GM18499 (cell line): ENCODE measurements around the gene SNX32.
"Not testable (repeated sequence)": the region's sequence is repeated elsewhere in the genome, so short reads cannot be mapped to it uniquely, and the experiment has no call there.

Experiments used
- ATAC-seq: cut with Tn5 transposase; IDR thresholded peaks from one replicate; pipeline ENCODE4 v1.9.1; 2021; ENCODE audit warnings: moderate number of reproducible peaks; ENCODE audit not compliant: insufficient read depth, unreplicated experiment

Gene SNX32

GRCh38 chr11:65822776-65823528 is 10.8 kb upstream of the SNX32 start:
- ATAC-seq = no peak

GRCh38 chr11:65826984-65827735 is 6.6 kb upstream of the SNX32 start:
- ATAC-seq = no peak

- ATAC-seq = no peak
Observed at GRCh38 chr11:65829459-65829858, 4.3 kb upstream of the SNX32 start.

GRCh38 chr11:65832231-65832630 is 1.5 kb upstream of the SNX32 start:
- ATAC-seq = not testable (repeated sequence)

GRCh38 chr11:65834202-65834601 is 439 bp downstream of the SNX32 start:
- ATAC-seq = no peak

- no peak for ATAC-seq
Observed at GRCh38 chr11:65842144-65842543, 8.4 kb downstream of the SNX32 start.

- ATAC-seq = no peak
Observed at GRCh38 chr11:65843811-65844210, 10.0 kb downstream of the SNX32 start.

- no peak for ATAC-seq
Observed at GRCh38 chr11:65844231-65844872, 10.6 kb downstream of the SNX32 start.

- no peak for ATAC-seq
Observed at GRCh38 chr11:65847746-65848145, 14.0 kb downstream of the SNX32 start.

GRCh38 chr11:65848693-65849092 is 14.9 kb downstream of the SNX32 start:
- ATAC-seq = not testable (repeated sequence)

- ATAC-seq = no peak
Observed at GRCh38 chr11:65849366-65849765, 15.6 kb downstream of the SNX32 start.

- no peak for ATAC-seq
Observed at GRCh38 chr11:65849771-65850216, 16.0 kb downstream of the SNX32 start.

GRCh38 chr11:65850217-65851082 is 16.7 kb downstream of the SNX32 start:
- no peak for ATAC-seq

GRCh38 chr11:65851083-65851579 is 17.4 kb downstream of the SNX32 start:
- no peak for ATAC-seq

- ATAC-seq = no peak
Observed at GRCh38 chr11:65851811-65852507, 18.2 kb downstream of the SNX32 start.

- no peak for ATAC-seq
Observed at GRCh38 chr11:65852508-65853245, 18.9 kb downstream of the SNX32 start.

GRCh38 chr11:65853246-65853979 is 19.6 kb downstream of the SNX32 start:
- ATAC-seq = no peak

- ATAC-seq = no peak
Observed at GRCh38 chr11:65854161-65854592, 20.4 kb downstream of the SNX32 start.
